ENCODE measurements around the gene DSTN. TPM values are rescaled to one million over a fixed set of nuclear protein-coding genes. Genes with fewer than 3 reads are reported as not detected.
A peak's percentile ranks its signal among the peaks of the same experiment; 100 is the strongest.

The DSTN gene
- total and polyA plus RNA-seq, 2 of the 4 experiments (the other 2 are of a cell fraction), result 221 to 269 TPM

DNA sequence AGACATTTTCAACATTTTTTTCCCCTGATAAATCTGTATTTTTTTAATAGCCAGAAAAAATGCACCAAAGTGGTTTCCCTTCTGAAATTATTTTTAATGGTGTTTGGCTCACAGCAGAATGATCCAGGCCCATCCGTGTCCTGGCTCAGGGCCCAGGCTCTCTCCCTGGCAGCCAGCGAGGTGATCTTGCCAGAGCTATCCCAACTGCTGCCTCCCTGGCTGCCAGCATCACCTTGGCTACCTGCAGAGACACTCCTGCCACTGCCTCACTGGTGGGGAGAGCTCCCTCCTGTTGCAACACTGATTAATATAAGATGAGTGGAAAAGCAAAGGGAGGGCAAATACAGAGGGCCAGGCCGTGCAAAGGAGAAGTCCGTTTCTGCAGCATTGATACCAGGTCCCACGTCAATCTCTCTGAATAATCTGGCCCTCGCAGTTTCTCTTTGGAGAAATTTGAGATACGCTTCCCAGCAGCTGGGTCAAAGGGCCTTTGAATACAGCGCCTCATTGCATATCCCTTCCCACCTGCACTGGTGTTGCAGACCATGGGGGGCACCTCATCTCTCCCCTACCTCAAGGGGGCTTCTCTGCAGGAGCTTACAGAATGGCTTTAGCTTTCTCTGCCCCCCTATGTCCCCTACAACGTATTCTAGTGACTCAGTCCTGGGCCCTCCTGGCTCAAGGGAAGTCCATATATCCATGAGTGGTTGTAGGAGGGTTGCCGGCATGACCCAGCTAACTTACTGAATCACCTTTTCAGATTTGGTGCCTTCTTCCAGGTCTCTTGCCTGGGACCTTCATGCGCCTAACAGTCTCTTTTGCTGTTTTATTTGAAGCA is 12.8 kb upstream of the DSTN start (continued):
- TF ChIP-seq, protein P1, sequence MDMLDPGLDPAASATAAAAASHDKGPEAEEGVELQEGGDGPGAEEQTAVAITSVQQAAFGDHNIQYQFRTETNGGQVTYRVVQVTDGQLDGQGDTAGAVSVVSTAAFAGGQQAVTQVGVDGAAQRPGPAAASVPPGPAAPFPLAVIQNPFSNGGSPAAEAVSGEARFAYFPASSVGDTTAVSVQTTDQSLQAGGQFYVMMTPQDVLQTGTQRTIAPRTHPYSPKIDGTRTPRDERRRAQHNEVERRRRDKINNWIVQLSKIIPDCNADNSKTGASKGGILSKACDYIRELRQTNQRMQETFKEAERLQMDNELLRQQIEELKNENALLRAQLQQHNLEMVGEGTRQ (IDR thresholded peaks at IDR 0.05; ENCODE audit: low read depth, low read length), result no peak

DNA sequence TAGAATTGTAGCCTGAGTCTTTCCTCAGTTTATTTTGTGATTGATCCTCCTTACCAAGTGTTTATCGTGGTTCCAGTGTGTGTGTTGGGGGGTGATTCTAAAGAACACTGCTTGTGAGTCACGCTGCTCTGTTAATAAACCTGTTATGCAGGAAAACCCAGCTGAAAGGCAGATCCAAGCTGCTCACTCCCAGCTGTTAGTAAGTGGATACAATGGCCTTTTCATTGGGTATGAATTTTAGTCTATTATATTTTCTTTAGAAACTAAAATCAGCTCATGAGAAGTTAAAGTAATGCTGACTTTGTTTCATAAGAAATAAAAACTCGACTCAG is 12.2 kb upstream of the DSTN start:
- Histone ChIP-seq H3K4me1 (ENCODE audit: control insufficient read depth, insufficient read depth, low read length) (peaks cover 14% of the 10 kb centered on the region), H3K23ac (ENCODE audit: low read depth, low read length) (peak overlapping the region; percentile 27; the same call in 1 of the 2 replicates), H3K9me1 (ENCODE audit: insufficient read depth, low read length) (peaks cover 14% of the 10 kb centered on the region), H3K14ac (replicated peaks; ENCODE audit: low read depth, low read length) (0 out of 2 replicates have a peak overlapping the region, but pooled peaks have one; percentile 16), H3K79me1 (ENCODE audit: low read depth in 1 of 2, low read length in 2 of 2) (peaks cover 0 to 24% of the 10 kb centered on the region in 2 experiments; a peak in 3 of 4 replicates), H3K27me3 (ENCODE audit: control insufficient read depth, insufficient read depth, low read length) (no peaks in the 10 kb centered on the region), H2AK9ac (replicated peaks; ENCODE audit: low read depth, low read length, poor library complexity) (no peak overlapping the region), H3K9ac (ENCODE audit: low read depth, low read length) (no peak overlapping the region), H2BK20ac (ENCODE audit: low read depth, low read length) (peak overlapping the region; percentile 72; the same call in 1 of the 2 replicates), H4K8ac (ENCODE audit: low read depth in 2 of 2, low read length in 2 of 2) (peak overlapping the region in 1 of 2 experiments; percentile 63; a peak in 2 of 4 replicates), H3K18ac (ENCODE audit: low read depth, low read length) (peak overlapping the region; percentile 56; the same call in 1 of the 2 replicates), H3K27ac (ENCODE audit: insufficient read depth, low read length) (peak overlapping the region; percentile 68; the same call in 1 of the 2 replicates), H4K91ac (ENCODE audit: insufficient read depth, low read depth, low read length) (0 out of 2 replicates have a peak overlapping the region, but pooled peaks have one; percentile 19), H2BK120ac (ENCODE audit: low read depth, low read length) (peak overlapping the region; percentile 81), H3K4me3 (ENCODE audit: insufficient read depth, low read depth, low read length) (no peak overlapping the region), H2BK5ac (ENCODE audit: low read depth, low read length, poor library complexity, severe bottlenecking) (peak overlapping the region; percentile 98), H3K56ac (ENCODE audit: extremely low read depth, insufficient read depth, low read length) (peak overlapping the region; percentile 88), H3K9me3 (ENCODE audit: control insufficient read depth, insufficient read depth, low read length) (no peaks in the 10 kb centered on the region), H3K36me3 (ENCODE audit: control insufficient read depth, insufficient read depth, low read length) (no peaks in the 10 kb centered on the region), H2AFZ (replicated peaks; ENCODE audit: low read length, poor library complexity) (no peak overlapping the region), H2BK15ac (ENCODE audit: low read depth, low read length) (peak overlapping the region; percentile 6; the same call in 1 of the 3 replicates), H2AK5ac (ENCODE audit: low read depth, low read length) (peak overlapping the region; percentile 72; the same call in 1 of the 2 replicates), H3K4me2 (ENCODE audit: low read depth, low read length) (peak overlapping the region; percentile 73; the same call in 1 of the 2 replicates), H3K4ac (ENCODE audit: low read depth, low read length) (peak overlapping the region; percentile 72; the same call in 1 of the 2 replicates), H4K5ac (ENCODE audit: low read depth, low read length) (peak overlapping the region; percentile 36; the same call in 1 of the 2 replicates), H4K20me1 (ENCODE audit: insufficient read depth, low read length) (peaks cover 8% of the 10 kb centered on the region; the same call in 1 of the 2 replicates)
- WGBS, 2 experiments (ENCODE audit: extremely low coverage in 2 of 2, insufficient read length in 1 of 2), result no CpG with 5 or more reads among the region's 3 CpGs
- ChIA-PET POLR2A (ENCODE audit: unreplicated experiment) (interaction anchor here (0.5 to 1.1 kb wide), 6 partner anchors 12 to 599 kb away, joined by 3 to 9 read pairs (median 4); partner anchors contain the start of genes DSTN and SNX5), CTCF (interaction anchor here (1.4 kb wide), 1 partner anchor 29 kb away, joined by 4 read pairs; no protein-coding TSS in a partner anchor)
- in situ Hi-C loops (cut with MboI; ENCODE audit: low sequenced_read_pairs), result no loop called here
- DNase-seq, result peak; percentile 94
- intact Hi-C loops (cut with micrococcal nuclease), result loop anchor here (1.0 kb wide), 1 partner anchor 12 kb away; no protein-coding TSS in a partner anchor
- dilution Hi-C loops (cut with HindIII; ENCODE audit: low sequenced_read_pairs, unreplicated experiment), result no loop called here
- peak; percentile 71 for ATAC-seq (ENCODE audit: low read depth)
- no TSS peak for BruUV-seq (replicated peaks)
- TF ChIP-seq, protein P2, sequence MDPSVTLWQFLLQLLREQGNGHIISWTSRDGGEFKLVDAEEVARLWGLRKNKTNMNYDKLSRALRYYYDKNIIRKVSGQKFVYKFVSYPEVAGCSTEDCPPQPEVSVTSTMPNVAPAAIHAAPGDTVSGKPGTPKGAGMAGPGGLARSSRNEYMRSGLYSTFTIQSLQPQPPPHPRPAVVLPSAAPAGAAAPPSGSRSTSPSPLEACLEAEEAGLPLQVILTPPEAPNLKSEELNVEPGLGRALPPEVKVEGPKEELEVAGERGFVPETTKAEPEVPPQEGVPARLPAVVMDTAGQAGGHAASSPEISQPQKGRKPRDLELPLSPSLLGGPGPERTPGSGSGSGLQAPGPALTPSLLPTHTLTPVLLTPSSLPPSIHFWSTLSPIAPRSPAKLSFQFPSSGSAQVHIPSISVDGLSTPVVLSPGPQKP (IDR thresholded peaks at IDR 0.05; ENCODE audit: borderline replicate concordance, low read depth, low read length), result no peak
- no peak for TF ChIP-seq MAZ (IDR thresholded peaks at IDR 0.05; ENCODE audit: borderline replicate concordance, low read depth, low read length)
- no peak for TF ChIP-seq NFE2L2 (IDR thresholded peaks at IDR 0.05; ENCODE audit: low read depth, low read length)
- peak; percentile 87 for TF ChIP-seq FOS (IDR thresholded peaks at IDR 0.05; ENCODE audit: low read depth, low read length)
- TF ChIP-seq RCOR1 (IDR thresholded peaks at IDR 0.05; ENCODE audit: insufficient replicate concordance, low read length), result peak; percentile 61
- no peak; the same call in 1 of the 2 replicates for TF ChIP-seq POLR2A (IDR thresholded peaks at IDR 0.05; ENCODE audit: low read depth, low read length)
- no peak for TF ChIP-seq RAD21 (IDR thresholded peaks at IDR 0.05; ENCODE audit: low read length)
- TF ChIP-seq MAFK (IDR thresholded peaks at IDR 0.05; ENCODE audit: low read depth, low read length), result no peak
- no peak for TF ChIP-seq SMC3 (IDR thresholded peaks at IDR 0.05; ENCODE audit: low read depth, low read length)
- no peak for TF ChIP-seq CEBPB (IDR thresholded peaks at IDR 0.05; ENCODE audit: low read depth, low read length)
